ENCODE results near the gene GRPEL2. TPM values are rescaled to one million over a fixed set of nuclear protein-coding genes. Genes with fewer than 3 reads are reported as not detected.
A peak's percentile ranks its signal among the peaks of the same experiment; 100 is the strongest.

GRPEL2 gene
- polyA plus RNA-seq, 1 experiment, result 17.1 TPM

- Histone ChIP-seq H3K4me3 (ENCODE audit: low read depth, low read length) (no peak overlapping the region), H3K27me3 (ENCODE audit: control insufficient read depth, insufficient read depth, low read length) (no peaks in the 10 kb centered on the region), H3K36me3 (ENCODE audit: control insufficient read depth, insufficient read depth, low read length) (no peaks in the 10 kb centered on the region)
- no peak for TF ChIP-seq CTCF (IDR thresholded peaks at IDR 0.05; ENCODE audit: insufficient read depth, low read depth, low read length)
- no peak for DNase-seq (ENCODE audit: low read depth)
- ChIA-PET CTCF (interaction anchor here (1.0 to 20.8 kb wide), 2 partner anchors 32 to 55 kb away, joined by 3 to 289 read pairs; partner anchors contain the start of gene GRPEL2), POLR2A (no interaction called here)
These were observed 32.0 kb upstream of the GRPEL2 start for GRCh38 chr5:149313151-149313841.

GRCh38 chr5:149314571-149315111 lies 30.7 kb upstream of the GRPEL2 start:
- ChIA-PET POLR2A (no interaction called here), CTCF (interaction anchor here (0.7 to 20.8 kb wide), 7 partner anchors 21 to 251 kb away, joined by 3 to 289 read pairs (median 3); no protein-coding TSS in a partner anchor)

GRCh38 chr5:149315753-149316152 lies 29.5 kb upstream of the GRPEL2 start:
- ChIA-PET CTCF (interaction anchor here (0.8 to 20.8 kb wide), 4 partner anchors 53 to 127 kb away, joined by 3 to 289 read pairs (median 6); no protein-coding TSS in a partner anchor), POLR2A (no interaction called here)
- Histone ChIP-seq H3K36me3 (ENCODE audit: control insufficient read depth, insufficient read depth, low read length) (no peaks in the 10 kb centered on the region), H3K27me3 (ENCODE audit: control insufficient read depth, insufficient read depth, low read length) (no peaks in the 10 kb centered on the region), H3K4me3 (ENCODE audit: low read depth, low read length) (no peak overlapping the region)
- no peak for DNase-seq (ENCODE audit: low read depth)
- TF ChIP-seq CTCF (IDR thresholded peaks at IDR 0.05; ENCODE audit: insufficient read depth, low read depth, low read length), result no peak

More at GRCh38 chr5:149314571-149315111, 30.7 kb upstream of the GRPEL2 start:
- no peak overlapping the region for H3K4me3 ChIP-seq (ENCODE audit: low read depth, low read length)
- DNase-seq (ENCODE audit: low read depth), result no peak
- H3K27me3 ChIP-seq (ENCODE audit: control insufficient read depth, insufficient read depth, low read length), result no peaks in the 10 kb centered on the region
- TF ChIP-seq CTCF (IDR thresholded peaks at IDR 0.05; ENCODE audit: insufficient read depth, low read depth, low read length), result no peak
- no peaks in the 10 kb centered on the region for H3K36me3 ChIP-seq (ENCODE audit: control insufficient read depth, insufficient read depth, low read length)

GRCh38 chr5:149317281-149318048 lies 27.8 kb upstream of the GRPEL2 start:
- no peak overlapping the region for H3K4me3 ChIP-seq (ENCODE audit: low read depth, low read length)
- no peaks in the 10 kb centered on the region for H3K36me3 ChIP-seq (ENCODE audit: control insufficient read depth, insufficient read depth, low read length)
- POLR2A ChIA-PET, result no interaction called here
- H3K27me3 ChIP-seq (ENCODE audit: control insufficient read depth, insufficient read depth, low read length), result no peaks in the 10 kb centered on the region
- TF ChIP-seq CTCF (IDR thresholded peaks at IDR 0.05; ENCODE audit: insufficient read depth, low read depth, low read length), result peak; percentile 70
- DNase-seq (ENCODE audit: low read depth), result no peak
- CTCF ChIA-PET, result interaction anchor here (0.7 to 20.8 kb wide), 21 partner anchors 8 to 511 kb away, joined by 3 to 289 read pairs (median 3); no protein-coding TSS in a partner anchor

- no peak for TF ChIP-seq CTCF (IDR thresholded peaks at IDR 0.05; ENCODE audit: insufficient read depth, low read depth, low read length)
- Histone ChIP-seq H3K4me3 (ENCODE audit: low read depth, low read length) (no peak overlapping the region), H3K27me3 (ENCODE audit: control insufficient read depth, insufficient read depth, low read length) (no peaks in the 10 kb centered on the region), H3K36me3 (ENCODE audit: control insufficient read depth, insufficient read depth, low read length) (no peaks in the 10 kb centered on the region)
- POLR2A ChIA-PET, result no interaction called here
- CTCF ChIA-PET, result interaction anchor here (1.2 to 20.8 kb wide), 4 partner anchors 28 to 247 kb away, joined by 3 to 289 read pairs (median 7); no protein-coding TSS in a partner anchor
- no peak for DNase-seq (ENCODE audit: low read depth)
These were observed 26.1 kb upstream of the GRPEL2 start for GRCh38 chr5:149319174-149319573.

All from BJ (cell line).